K562 (cell line): ENCODE results near the gene PLEKHM2. TPM values are rescaled to one million over a fixed set of nuclear protein-coding genes. Genes with fewer than 3 reads are reported as not detected.

Experiments used
- ATF1 ChIP-seq, 2 experiments: fragments of 450-650 bp in 1 of 2; IDR thresholded peaks; 2 replicates each; pipeline ENCODE4 v1.6.1; 2016; ENCODE audit warnings: missing compliant biosample characterization in 1 of 2, missing genetic modification characterization in 1 of 2
- FOSL1 ChIP-seq: fragments of 200-800 bp; sonication (Bioruptor generic); conservative IDR thresholded peaks from 2 replicates; pipeline ENCODE4 v1.6.1; 2016; ENCODE audit warnings: missing genetic modification characterization, missing compliant biosample characterization
- FOXJ3 ChIP-seq: sonication (generic); formaldehyde crosslinking; IDR thresholded peaks from 2 replicates; pipeline ENCODE4 v1.4.0; 2020; ENCODE audit warnings: mild to moderate bottlenecking, missing genetic modification reagents
- GABPA ChIP-seq: fragments of 200-800 bp; sonication (Bioruptor generic); conservative IDR thresholded peaks from 2 replicates; pipeline ENCODE4 v1.6.1; 2016; ENCODE audit warnings: low read depth, missing genetic modification characterization, missing compliant biosample characterization
- HNRNPLL ChIP-seq: fragments of 200-400 bp; formaldehyde crosslinking; IDR thresholded peaks from 2 replicates; pipeline ENCODE4 v1.6.1; 2017; ENCODE audit warnings: low read length, low read depth, mild to moderate bottlenecking; ENCODE audit not compliant: poor library complexity, severe bottlenecking
- KLF10 ChIP-seq: fragments of 250-450 bp; sonication (Bioruptor Pico); IDR thresholded peaks from 2 replicates; pipeline ENCODE4 v1.6.1; 2021; ENCODE audit warnings: matching md5 sums
- MTF1 ChIP-seq: fragments of 250-450 bp; sonication (Bioruptor Pico); IDR thresholded peaks from 2 replicates; pipeline ENCODE4 v1.9.0; 2021; ENCODE audit warnings: moderate library complexity, mild to moderate bottlenecking, inconsistent platforms, borderline replicate concordance
- PHB ChIP-seq: fragments of 250-450 bp; sonication (Bioruptor Pico); IDR thresholded peaks from 2 replicates; pipeline ENCODE4 v1.5.0; 2021
- POLR2G ChIP-seq: fragments of 200-400 bp; formaldehyde crosslinking; IDR thresholded peaks from 2 replicates; pipeline ENCODE4 v1.6.1; 2017; ENCODE audit warnings: low read depth, mild to moderate bottlenecking, antibody characterized with exemption, low read length, moderate library complexity
- RCOR1 ChIP-seq, 2 experiments: IDR thresholded peaks; 2 replicates each; pipeline ENCODE4 v1.6.1; 2012; ENCODE audit warnings: low read depth in 2 of 2, low read length in 2 of 2, borderline replicate concordance in 1 of 2, improper control_type of control experiment in 1 of 2
- SMARCA4 ChIP-seq: fragments of 450-650 bp; IDR thresholded peaks from 2 replicates; pipeline ENCODE4 v1.6.1; 2016
- SREBF2 ChIP-seq: sonication (generic); formaldehyde crosslinking; IDR thresholded peaks from 2 replicates; pipeline ENCODE4 v1.4.0; 2020; ENCODE audit warnings: mild to moderate bottlenecking, missing genetic modification reagents
- TCF3 ChIP-seq: sonication (generic); formaldehyde crosslinking; IDR thresholded peaks from 2 replicates; pipeline ENCODE4 v1.4.0; 2020; ENCODE audit warnings: mild to moderate bottlenecking, missing genetic modification reagents
- TCF7 ChIP-seq: sonication (generic); IDR thresholded peaks from 2 replicates; pipeline ENCODE4 v1.6.1; 2016; ENCODE audit warnings: antibody characterized with exemption, borderline replicate concordance
- USF2 ChIP-seq: sonication (generic); formaldehyde crosslinking; IDR thresholded peaks from 2 replicates; pipeline ENCODE4 v1.5.0; 2020; ENCODE audit warnings: missing genetic modification reagents
- ZNF217 ChIP-seq: sonication (generic); formaldehyde crosslinking; IDR thresholded peaks from 2 replicates; pipeline ENCODE4 v1.8.0; 2022; ENCODE audit warnings: mild to moderate bottlenecking, missing genetic modification reagents
- ZNF324 ChIP-seq: fragments of 250-450 bp; sonication (Bioruptor Pico); IDR thresholded peaks from 2 replicates; pipeline ENCODE4 v1.4.0; 2020; ENCODE audit warnings: mild to moderate bottlenecking
- ZNF76 ChIP-seq: fragments of 250-450 bp; sonication (Bioruptor Pico); IDR thresholded peaks from 2 replicates; pipeline ENCODE4 v1.4.0; 2020; ENCODE audit warnings: mild to moderate bottlenecking, moderate library complexity, borderline replicate concordance
- polyA plus RNA-seq, 8 experiments: library from polyadenylated mRNA; depleted of rRNA in 4 of 8; stranded (reverse) in 5 of 8; unstranded in 3 of 8; fragments of >200 nt; fragmentation: Nextera tagmentation in 2 of 8; fragmentation: Illumina TruSeq in 1 of 8; extraction: Ambion mirVana in 2 of 8; extraction: Trizol in 1 of 8; gene quantifications; 2 replicates each; pipeline versions ENCODE4 v1.2.1 to v1.2.3, GENCODE V29; 2011 to 2014; ENCODE audit warnings: inconsistent platforms in 1 of 8, missing spikeins in 1 of 8
- total RNA-seq, 7 experiments: library from RNA; depleted of rRNA in 6 of 7; stranded (reverse); fragments of >200 nt in 6 of 7; fragmentation: Illumina TruSeq in 2 of 7; extraction: Trizol in 2 of 7; gene quantifications; 2 replicates each; pipeline versions ENCODE4 v1.2.1 to v1.2.3, GENCODE V29; 2011 to 2021; ENCODE audit warnings: low replicate concordance in 1 of 7
- TF ChIP-seq, protein P1 (sequence below): fragments of 450-650 bp; formaldehyde crosslinking; IDR thresholded peaks from 2 replicates; pipeline ENCODE4 v1.4.0; 2020; ENCODE audit warnings: mild to moderate bottlenecking, mixed read lengths
- TF ChIP-seq, protein P2 (sequence below): sonication (generic); formaldehyde crosslinking; IDR thresholded peaks from 2 replicates; pipeline ENCODE4 v1.8.1; 2023; ENCODE audit warnings: mild to moderate bottlenecking, missing genetic modification reagents
- TF ChIP-seq, protein P3 (sequence below): fragments of 250-450 bp; sonication (Bioruptor Pico); IDR thresholded peaks from 2 replicates; pipeline ENCODE4 v1.8.0; 2021; ENCODE audit warnings: moderate library complexity, mild to moderate bottlenecking, inconsistent platforms
- TF ChIP-seq, protein P4 (sequence below): fragments of 450-650 bp; formaldehyde crosslinking; IDR thresholded peaks from 2 replicates; pipeline ENCODE4 v1.4.0; 2020; ENCODE audit warnings: mild to moderate bottlenecking, moderate library complexity

Gene PLEKHM2
- total and polyA plus RNA-seq, 9 of the 15 experiments (the other 6 are each of a cell fraction or from before 2014, with no cell fraction given), result 0.27 to 63.7 (median 33.2) TPM

GRCh38 chr1:15684468-15685291 lies 560 bp downstream of the PLEKHM2 start (continued):
- TF ChIP-seq, protein P1, sequence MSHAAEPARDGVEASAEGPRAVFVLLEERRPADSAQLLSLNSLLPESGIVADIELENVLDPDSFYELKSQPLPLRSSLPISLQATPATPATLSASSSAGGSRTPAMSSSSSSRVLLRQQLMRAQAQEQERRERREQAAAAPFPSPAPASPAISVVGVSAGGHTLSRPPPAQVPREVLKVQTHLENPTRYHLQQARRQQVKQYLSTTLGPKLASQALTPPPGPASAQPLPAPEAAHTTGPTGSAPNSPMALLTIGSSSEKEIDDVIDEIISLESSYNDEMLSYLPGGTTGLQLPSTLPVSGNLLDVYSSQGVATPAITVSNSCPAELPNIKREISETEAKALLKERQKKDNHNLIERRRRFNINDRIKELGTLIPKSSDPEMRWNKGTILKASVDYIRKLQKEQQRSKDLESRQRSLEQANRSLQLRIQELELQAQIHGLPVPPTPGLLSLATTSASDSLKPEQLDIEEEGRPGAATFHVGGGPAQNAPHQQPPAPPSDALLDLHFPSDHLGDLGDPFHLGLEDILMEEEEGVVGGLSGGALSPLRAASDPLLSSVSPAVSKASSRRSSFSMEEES (CRISPR knock-in tag), result no peak
- TF ChIP-seq, protein P2, sequence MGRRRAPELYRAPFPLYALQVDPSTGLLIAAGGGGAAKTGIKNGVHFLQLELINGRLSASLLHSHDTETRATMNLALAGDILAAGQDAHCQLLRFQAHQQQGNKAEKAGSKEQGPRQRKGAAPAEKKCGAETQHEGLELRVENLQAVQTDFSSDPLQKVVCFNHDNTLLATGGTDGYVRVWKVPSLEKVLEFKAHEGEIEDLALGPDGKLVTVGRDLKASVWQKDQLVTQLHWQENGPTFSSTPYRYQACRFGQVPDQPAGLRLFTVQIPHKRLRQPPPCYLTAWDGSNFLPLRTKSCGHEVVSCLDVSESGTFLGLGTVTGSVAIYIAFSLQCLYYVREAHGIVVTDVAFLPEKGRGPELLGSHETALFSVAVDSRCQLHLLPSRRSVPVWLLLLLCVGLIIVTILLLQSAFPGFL, result no peak
- no peak for TF ChIP-seq ZNF217 (CRISPR knock-in tag)
- TF ChIP-seq ATF1 (CRISPR knock-in tag; IDR thresholded peaks at IDR 0.05), result no peak
- no peak for TF ChIP-seq ATF1 (tag; IDR thresholded peaks at IDR 0.05)
- TF ChIP-seq FOXJ3, result no peak
- TF ChIP-seq PHB (CRISPR knock-in tag), result no peak
- TF ChIP-seq ZNF324 (CRISPR knock-in tag), result no peak
- peak; percentile 66 for TF ChIP-seq GABPA (tag)
- TF ChIP-seq TCF3 (CRISPR knock-in tag), result peak; percentile 45
- TF ChIP-seq, protein P3, sequence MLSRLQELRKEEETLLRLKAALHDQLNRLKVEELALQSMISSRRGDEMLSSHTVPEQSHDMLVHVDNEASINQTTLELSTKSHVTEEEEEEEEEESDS, result no peak
- TF ChIP-seq FOSL1 (tag), result no peak; the same call in 1 of the 2 replicates
- TF ChIP-seq MTF1 (CRISPR knock-in tag), result no peak
- TF ChIP-seq USF2 (CRISPR knock-in tag), result 0 out of 2 replicates have a peak, but pooled peaks have one; percentile 22
- TF ChIP-seq RCOR1 (IDR thresholded peaks at IDR 0.05; ENCODE audit: borderline replicate concordance in 1 of 2, low read depth in 2 of 2, low read length in 2 of 2), result peak in 1 of 2 experiments; percentile 6; a peak in 1 of 4 replicates
- TF ChIP-seq TCF7, result no peak
- TF ChIP-seq, protein P4, sequence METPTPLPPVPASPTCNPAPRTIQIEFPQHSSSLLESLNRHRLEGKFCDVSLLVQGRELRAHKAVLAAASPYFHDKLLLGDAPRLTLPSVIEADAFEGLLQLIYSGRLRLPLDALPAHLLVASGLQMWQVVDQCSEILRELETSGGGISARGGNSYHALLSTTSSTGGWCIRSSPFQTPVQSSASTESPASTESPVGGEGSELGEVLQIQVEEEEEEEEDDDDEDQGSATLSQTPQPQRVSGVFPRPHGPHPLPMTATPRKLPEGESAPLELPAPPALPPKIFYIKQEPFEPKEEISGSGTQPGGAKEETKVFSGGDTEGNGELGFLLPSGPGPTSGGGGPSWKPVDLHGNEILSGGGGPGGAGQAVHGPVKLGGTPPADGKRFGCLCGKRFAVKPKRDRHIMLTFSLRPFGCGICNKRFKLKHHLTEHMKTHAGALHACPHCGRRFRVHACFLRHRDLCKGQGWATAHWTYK (CRISPR knock-in tag), result no peak
- no peak for TF ChIP-seq POLR2G
- peak; percentile 26 for TF ChIP-seq HNRNPLL
- TF ChIP-seq SMARCA4, result 0 out of 2 replicates have a peak, but pooled peaks have one; percentile 41
- no peak for TF ChIP-seq SREBF2 (CRISPR knock-in tag)
- no peak for TF ChIP-seq KLF10 (CRISPR knock-in tag)
- TF ChIP-seq ZNF76 (CRISPR knock-in tag), result no peak
